Sigmoid colon (tissue), 4 donors: Measurements from ENCODE around the gene XYLT1.

Experiments used
- POLR2A ChIP-seq, 2 donors: fragments of 450-650 bp; IDR thresholded peaks; one replicate each; pipeline ENCODE4 v1.6.1; 2016; ENCODE audit warnings: antibody characterized with exemption in 2 of 2, mild to moderate bottlenecking in 2 of 2, moderate library complexity in 2 of 2
- POLR2AphosphoS5 ChIP-seq, 4 donors: sonication (generic); formaldehyde crosslinking; IDR thresholded peaks; one replicate each; pipeline ENCODE4 v1.6.1; 2017; ENCODE audit warnings: antibody characterized with exemption in 4 of 4
- TF ChIP-seq, protein P1 (sequence below), 4 experiments: fragments of 450-650 bp in 3 of 4; fragments of 200-600 bp in 1 of 4; IDR thresholded peaks; one replicate each; pipeline ENCODE4 v1.5.1; 2016 to 2019; ENCODE audit warnings: antibody characterized with exemption in 4 of 4, mild to moderate bottlenecking in 3 of 4, moderate library complexity in 2 of 4

DNA sequence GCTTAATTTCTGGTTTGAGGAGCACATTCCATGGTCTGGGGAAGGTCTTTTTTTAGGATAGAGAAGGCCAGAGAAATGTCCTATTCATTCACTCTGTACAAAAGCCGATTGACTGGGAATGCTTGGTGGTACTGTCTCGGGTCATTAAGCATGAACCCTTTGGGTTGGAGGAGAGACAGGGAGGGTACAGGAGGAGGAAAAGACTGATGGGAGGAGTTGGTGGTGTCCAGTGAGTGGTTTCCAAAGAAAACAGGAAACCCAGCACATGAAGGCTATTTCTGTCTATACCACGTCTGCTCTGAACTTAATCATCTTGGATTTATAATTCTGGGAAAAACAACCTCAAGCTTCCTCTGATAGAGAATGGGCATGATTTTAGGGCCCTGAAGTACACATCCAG, 111.9 kb downstream of the XYLT1 start:
- no peak for TF ChIP-seq POLR2A (IDR thresholded peaks at IDR 0.05)
- TF ChIP-seq, protein P1, sequence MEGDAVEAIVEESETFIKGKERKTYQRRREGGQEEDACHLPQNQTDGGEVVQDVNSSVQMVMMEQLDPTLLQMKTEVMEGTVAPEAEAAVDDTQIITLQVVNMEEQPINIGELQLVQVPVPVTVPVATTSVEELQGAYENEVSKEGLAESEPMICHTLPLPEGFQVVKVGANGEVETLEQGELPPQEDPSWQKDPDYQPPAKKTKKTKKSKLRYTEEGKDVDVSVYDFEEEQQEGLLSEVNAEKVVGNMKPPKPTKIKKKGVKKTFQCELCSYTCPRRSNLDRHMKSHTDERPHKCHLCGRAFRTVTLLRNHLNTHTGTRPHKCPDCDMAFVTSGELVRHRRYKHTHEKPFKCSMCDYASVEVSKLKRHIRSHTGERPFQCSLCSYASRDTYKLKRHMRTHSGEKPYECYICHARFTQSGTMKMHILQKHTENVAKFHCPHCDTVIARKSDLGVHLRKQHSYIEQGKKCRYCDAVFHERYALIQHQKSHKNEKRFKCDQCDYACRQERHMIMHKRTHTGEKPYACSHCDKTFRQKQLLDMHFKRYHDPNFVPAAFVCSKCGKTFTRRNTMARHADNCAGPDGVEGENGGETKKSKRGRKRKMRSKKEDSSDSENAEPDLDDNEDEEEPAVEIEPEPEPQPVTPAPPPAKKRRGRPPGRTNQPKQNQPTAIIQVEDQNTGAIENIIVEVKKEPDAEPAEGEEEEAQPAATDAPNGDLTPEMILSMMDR (IDR thresholded peaks at IDR 0.05): no peak
- TF ChIP-seq POLR2AphosphoS5 (IDR thresholded peaks at IDR 0.05): no peak
